Endothelial cell of umbilical vein (primary cell): ENCODE results near the gene CKLF. TPM values are rescaled to one million over a fixed set of nuclear protein-coding genes. Genes with fewer than 3 reads are reported as not detected.

Experiments
- BruUV-seq: library from RNA; stranded (reverse); fragments of 400-500 nt; replicated peaks from 2 replicates; lab custom pipeline; 2021; lab: Mats Ljungman, UMichigan
- CTCF ChIA-PET: fragments of 300-600, 350-600 bp; sonication (Branson Sonifier 250); formaldehyde crosslinking; loops from one replicate; lab custom pipeline; 2021; ENCODE audit warnings: antibody characterized with exemption, inconsistent platforms; lab: Charles Lee
- POLR2A ChIA-PET: fragments of 300-600, 350-600 bp; sonication (Branson Sonifier 250); formaldehyde crosslinking; loops from one replicate; lab custom pipeline; 2021; ENCODE audit warnings: antibody characterized with exemption, inconsistent platforms; lab: Charles Lee
- DNase-seq: peaks from one replicate; pipeline ENCODE4 v3.0.0-alpha.2; 2011; ENCODE audit warnings: low read depth, low spot score
- FAIRE-seq: peaks from 2 replicates; lab custom pipeline; 2011; peaks lifted over from hg19 to GRCh38; lab: Jason Lieb, UNC
- H2AFZ ChIP-seq: 2 replicates; pipeline ENCODE4 v1.6.0; 2012; ENCODE audit warnings: low read depth, low read length, control low read depth, inconsistent platforms
- H3K27ac ChIP-seq: 2 replicates; pipeline ENCODE4 v1.5.1; 2011; ENCODE audit warnings: low read depth, mild to moderate bottlenecking, control low read depth, low read length, moderate library complexity; ENCODE audit not compliant: insufficient read depth
- H3K27me3 ChIP-seq, 2 experiments: 2 replicates each; pipeline versions ENCODE4 v1.6.0 to v1.6.1; 2011; ENCODE audit warnings: low read length in 2 of 2, mixed read lengths in 1 of 2; ENCODE audit not compliant: control insufficient read depth in 2 of 2, insufficient read depth in 2 of 2
- H3K36me3 ChIP-seq, 2 experiments: 2 replicates in 1 of 2; 3 replicates in 1 of 2; pipeline ENCODE4 v1.5.1; 2011; ENCODE audit warnings: low read length in 2 of 2, mild to moderate bottlenecking in 1 of 2, moderate library complexity in 1 of 2; ENCODE audit not compliant: control insufficient read depth in 2 of 2, insufficient read depth in 2 of 2; ENCODE audit errors: extremely low read depth in 1 of 2
- H3K4me1 ChIP-seq: 3 replicates; pipeline ENCODE4 v1.5.1; 2011; ENCODE audit warnings: mild to moderate bottlenecking, low read length; ENCODE audit not compliant: control insufficient read depth, insufficient read depth; ENCODE audit errors: extremely low read depth
- H3K4me2 ChIP-seq: 2 replicates; pipeline ENCODE4 v1.6.1; 2011; ENCODE audit warnings: low read length, control low read depth, mixed read lengths; ENCODE audit not compliant: insufficient read depth
- H3K4me3 ChIP-seq, 3 experiments: fragments of 200-600 bp in 1 of 3; sonication (generic), shearing (Covaris generic) in 1 of 3; replicated peaks in 1 of 3; 2 replicates each; pipeline ENCODE4 v1.5.1; 2011 to 2016; ENCODE audit warnings: control low read depth in 3 of 3, low read length in 3 of 3, mild to moderate bottlenecking in 2 of 3, inconsistent platforms in 1 of 3, low read depth in 1 of 3, moderate library complexity in 1 of 3; ENCODE audit not compliant: insufficient read depth in 1 of 3
- H3K79me2 ChIP-seq: 2 replicates; pipeline ENCODE4 v1.6.0; 2012; ENCODE audit warnings: low read length, inconsistent platforms; ENCODE audit not compliant: control insufficient read depth, insufficient read depth
- H3K9ac ChIP-seq: replicated peaks from 2 replicates; pipeline ENCODE3; 2011; ENCODE audit warnings: low read length, control low read depth; ENCODE audit not compliant: insufficient read depth; ENCODE audit errors: extremely low read depth
- H3K9me1 ChIP-seq: replicated peaks from 3 replicates; pipeline ENCODE4 v1.6.0; 2011; ENCODE audit warnings: mild to moderate bottlenecking, low read length; ENCODE audit not compliant: control insufficient read depth, insufficient read depth; ENCODE audit errors: extremely low read depth
- H3K9me3 ChIP-seq: replicated peaks from 2 replicates; pipeline ENCODE4 v1.5.1; 2012; ENCODE audit warnings: low read length, inconsistent platforms; ENCODE audit not compliant: control insufficient read depth, insufficient read depth
- H4K20me1 ChIP-seq: replicated peaks from 2 replicates; pipeline ENCODE3; 2011; ENCODE audit warnings: mild to moderate bottlenecking, low read length; ENCODE audit not compliant: control insufficient read depth, insufficient read depth; ENCODE audit errors: extremely low read depth
- CTCF ChIP-seq, 2 donors: IDR thresholded peaks; 1 replicate in 1 of 2; 2 replicates in 1 of 2; pipeline ENCODE4 v1.5.1; 2011; ENCODE audit warnings: low read length in 2 of 2, mild to moderate bottlenecking in 2 of 2, moderate library complexity in 2 of 2, control low read depth in 1 of 2, inconsistent platforms in 1 of 2, low read depth in 1 of 2; ENCODE audit not compliant: insufficient read depth in 1 of 2; ENCODE audit errors: extremely low read depth in 1 of 2
- EZH2 ChIP-seq: IDR thresholded peaks from 2 replicates; pipeline ENCODE4 v1.6.1; 2012; ENCODE audit warnings: borderline replicate concordance, low read depth, mild to moderate bottlenecking, moderate library complexity, low read length, inconsistent platforms; ENCODE audit not compliant: severe bottlenecking
- FOS ChIP-seq: IDR thresholded peaks from 2 replicates; pipeline ENCODE4 v1.6.1; 2011; ENCODE audit warnings: mild to moderate bottlenecking, low read length, moderate library complexity, borderline replicate concordance; ENCODE audit not compliant: insufficient read depth
- GATA2 ChIP-seq: IDR thresholded peaks from 2 replicates; pipeline ENCODE4 v1.7.0; 2011; ENCODE audit warnings: low read depth, mild to moderate bottlenecking, moderate library complexity, mixed read lengths, low read length; ENCODE audit not compliant: insufficient read length, insufficient read depth
- JUN ChIP-seq: IDR thresholded peaks from 2 replicates; pipeline ENCODE4 v1.6.1; 2011; ENCODE audit warnings: borderline replicate concordance, low read depth; ENCODE audit not compliant: insufficient read length, insufficient read depth
- MAX ChIP-seq: IDR thresholded peaks from 2 replicates; pipeline ENCODE4 v1.6.1; 2011; ENCODE audit not compliant: insufficient read depth, insufficient read length
- MYC ChIP-seq: IDR thresholded peaks from one replicate; pipeline ENCODE4 v1.6.1; 2011; ENCODE audit warnings: mild to moderate bottlenecking, low read depth, low read length
- POLR2A ChIP-seq: IDR thresholded peaks from 2 replicates; pipeline ENCODE4 v1.6.1; 2012; ENCODE audit warnings: low read depth, mild to moderate bottlenecking, control low read depth, low read length
- POLR2AphosphoS5 ChIP-seq: IDR thresholded peaks from 2 replicates; pipeline ENCODE4 v1.6.1; 2012; ENCODE audit warnings: low read depth, mild to moderate bottlenecking, control low read depth, low read length, moderate library complexity; ENCODE audit not compliant: insufficient read depth
- dilution Hi-C: fragments of 300-500 bp; cut with MboI; formaldehyde crosslinking; loops from one replicate; pipeline ENCODE4 v1.15.0; 2019; ENCODE audit warnings: low sequenced_read_pairs; ENCODE audit not compliant: extremely low pct_ligation_motif_present
- intact Hi-C: fragments of 100-400 bp; cut with micrococcal nuclease; formaldehyde crosslinking; loops from one replicate; pipeline ENCODE4 v1.10.0; 2022
- polyA plus RNA-seq, 4 experiments: library from polyadenylated mRNA; depleted of rRNA in 3 of 4; stranded (reverse) in 3 of 4; unstranded in 1 of 4; fragments of >200 nt; gene quantifications; 2 replicates each; pipeline versions ENCODE4 v1.2.1 to v1.2.3, GENCODE V29; 2011 to 2012; ENCODE audit warnings: missing spikeins in 1 of 4
- total RNA-seq: library from RNA; stranded (reverse); gene quantifications from 2 replicates; pipeline ENCODE4 v1.2.3, GENCODE V29; 2021

The CKLF gene
- total and polyA plus RNA-seq, 2 donors (not counting 3 experiments of a cell fraction or from before 2014, with no cell fraction given): 80.0 to 209 TPM

GRCh38 chr16:66534376-66534799 is 18.0 kb upstream of the CKLF start:
- Histone ChIP-seq H3K4me3 (no peak overlapping the region), H3K9ac (no peak overlapping the region), H2AFZ (no peak overlapping the region), H3K9me3 (no peaks in the 10 kb centered on the region), H3K9me1 (no peaks in the 10 kb centered on the region), H3K79me2 (no peaks in the 10 kb centered on the region), H3K27me3 (no peaks in the 10 kb centered on the region), H4K20me1 (no peaks in the 10 kb centered on the region), H3K27ac (no peak overlapping the region), H3K36me3 (peaks cover 0 to 13% of the 10 kb centered on the region in 2 experiments), H3K4me1 (no peaks in the 10 kb centered on the region), H3K4me2 (no peak overlapping the region)
- ChIA-PET CTCF (no interaction called here), POLR2A (no interaction called here)
- no peak for TF ChIP-seq MYC
- no peak for TF ChIP-seq JUN
- no peak for TF ChIP-seq EZH2
- TF ChIP-seq FOS: no peak
- no peak for TF ChIP-seq CTCF (IDR thresholded peaks at IDR 0.05; ENCODE audit: extremely low read depth in 1 of 2, insufficient read depth in 1 of 2, low read depth in 1 of 2, low read length in 2 of 2)
- TF ChIP-seq POLR2A: no peak
- no peak for TF ChIP-seq POLR2AphosphoS5
- TF ChIP-seq MAX: no peak
- TF ChIP-seq GATA2: no peak
- intact Hi-C loops (no loop called here), dilution Hi-C loops (no loop called here)
- no TSS peak for BruUV-seq
- no peak for FAIRE-seq
- DNase-seq: no peak
